ENCODE data around the gene CREG2. TPM values are rescaled to one million over a fixed set of nuclear protein-coding genes. Genes with fewer than 3 reads are reported as not detected.

CREG2 gene
- total RNA-seq, 1 experiment from 2014 or later = 119 TPM

DNA sequence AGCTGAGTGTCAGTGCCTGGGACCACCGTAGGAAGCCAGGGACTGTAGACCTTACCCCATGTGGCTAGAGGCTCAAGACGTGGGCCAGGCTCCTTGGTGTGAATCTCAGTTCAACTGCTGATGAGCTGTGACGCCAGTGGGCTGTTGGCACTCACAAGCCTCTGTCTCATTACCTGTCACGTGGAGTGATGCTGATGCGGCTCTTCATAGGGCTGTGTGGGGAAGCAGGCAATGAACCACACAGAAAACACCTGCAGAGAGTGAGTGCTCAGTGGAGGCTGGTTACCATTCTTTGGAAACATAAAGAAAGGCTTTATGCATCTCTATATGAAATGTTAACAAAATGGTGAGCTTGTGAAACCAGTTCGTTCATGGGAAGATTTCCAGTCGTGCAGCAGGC, 36.1 kb downstream of the CREG2 start:
- H3K4me1 Mint-ChIP-seq (ENCODE audit: low read depth, unreplicated experiment) = peaks cover 49% of the 10 kb centered on the region
- TF ChIP-seq, protein P1, sequence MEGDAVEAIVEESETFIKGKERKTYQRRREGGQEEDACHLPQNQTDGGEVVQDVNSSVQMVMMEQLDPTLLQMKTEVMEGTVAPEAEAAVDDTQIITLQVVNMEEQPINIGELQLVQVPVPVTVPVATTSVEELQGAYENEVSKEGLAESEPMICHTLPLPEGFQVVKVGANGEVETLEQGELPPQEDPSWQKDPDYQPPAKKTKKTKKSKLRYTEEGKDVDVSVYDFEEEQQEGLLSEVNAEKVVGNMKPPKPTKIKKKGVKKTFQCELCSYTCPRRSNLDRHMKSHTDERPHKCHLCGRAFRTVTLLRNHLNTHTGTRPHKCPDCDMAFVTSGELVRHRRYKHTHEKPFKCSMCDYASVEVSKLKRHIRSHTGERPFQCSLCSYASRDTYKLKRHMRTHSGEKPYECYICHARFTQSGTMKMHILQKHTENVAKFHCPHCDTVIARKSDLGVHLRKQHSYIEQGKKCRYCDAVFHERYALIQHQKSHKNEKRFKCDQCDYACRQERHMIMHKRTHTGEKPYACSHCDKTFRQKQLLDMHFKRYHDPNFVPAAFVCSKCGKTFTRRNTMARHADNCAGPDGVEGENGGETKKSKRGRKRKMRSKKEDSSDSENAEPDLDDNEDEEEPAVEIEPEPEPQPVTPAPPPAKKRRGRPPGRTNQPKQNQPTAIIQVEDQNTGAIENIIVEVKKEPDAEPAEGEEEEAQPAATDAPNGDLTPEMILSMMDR (IDR thresholded peaks at IDR 0.05; ENCODE audit: insufficient read depth in 1 of 2, low read depth in 1 of 2, low read length in 1 of 2, severe bottlenecking in 1 of 2, unreplicated experiment in 1 of 2) = no peak
- no TSS peak for BruUV-seq (replicated peaks)

DNA sequence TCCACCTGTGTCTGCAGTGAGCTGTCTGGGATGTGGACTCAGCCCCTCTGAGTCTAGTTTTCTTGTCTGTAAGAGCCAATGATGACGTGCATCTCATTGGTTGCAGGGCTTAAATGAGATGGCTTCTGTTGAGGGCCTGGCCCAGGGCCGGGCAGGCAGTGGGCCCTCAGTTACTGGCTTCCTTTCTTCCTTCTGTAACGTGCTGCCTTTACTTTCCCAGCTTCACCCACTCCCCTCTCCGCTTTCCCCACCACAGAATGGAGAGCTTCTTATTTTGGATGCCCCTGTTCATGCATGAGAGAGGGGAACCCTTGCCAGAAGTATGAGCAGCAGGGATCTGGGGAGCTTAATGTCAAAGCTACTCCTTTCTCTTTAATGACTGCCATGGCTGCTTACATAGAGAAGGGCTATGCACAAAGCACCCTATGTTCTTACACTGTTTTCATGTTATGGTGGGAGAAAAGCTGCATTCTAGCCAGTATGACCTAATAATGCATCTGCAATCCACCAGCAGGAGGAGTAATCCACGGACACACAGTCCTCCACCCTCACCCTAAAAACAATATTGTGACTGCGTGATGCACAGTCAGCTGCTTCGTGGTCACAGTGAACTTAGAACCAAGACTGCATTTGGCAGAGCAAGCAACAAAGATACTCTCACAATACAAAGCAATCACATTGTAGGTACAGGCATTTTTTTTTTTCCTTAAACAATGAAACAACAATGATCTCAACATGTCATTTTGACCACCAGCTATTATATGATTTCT, 37.2 kb downstream of the CREG2 start:
- peaks cover 37% of the 10 kb centered on the region for H3K36me3 Mint-ChIP-seq (ENCODE audit: insufficient read depth, unreplicated experiment)
- peak overlapping the region; percentile 80 for H3K27ac Mint-ChIP-seq (ENCODE audit: unreplicated experiment)
- peaks cover 38% of the 10 kb centered on the region for H3K4me1 Mint-ChIP-seq (ENCODE audit: low read depth, unreplicated experiment)
- no peaks in the 10 kb centered on the region for H3K27me3 Mint-ChIP-seq (ENCODE audit: insufficient read depth, unreplicated experiment)
- no peak overlapping the region for H3K4me3 ChIP-seq (ENCODE audit: low read depth, low read length)
- DNase-seq = no peak
- H3K9me3 Mint-ChIP-seq (ENCODE audit: unreplicated experiment) = no peaks in the 10 kb centered on the region
- no peaks in the 10 kb centered on the region for H3K36me3 ChIP-seq (ENCODE audit: control insufficient read depth, insufficient read depth, low read length)
- POLR2A ChIA-PET = interaction anchor here (0.5 to 2.4 kb wide), 2 partner anchors 11 to 37 kb away, joined by 3 to 10 read pairs; partner anchors contain the start of gene CREG2
- H3K9me3 ChIP-seq = no peaks in the 10 kb centered on the region
- CTCF ChIA-PET = interaction anchor here (0.7 to 2.9 kb wide), 8 partner anchors 8 to 338 kb away, joined by 3 to 46 read pairs (median 4); partner anchors contain the start of gene CREG2
- TF ChIP-seq, protein P1 (IDR thresholded peaks at IDR 0.05; ENCODE audit: insufficient read depth in 1 of 2, low read depth in 1 of 2, low read length in 1 of 2, severe bottlenecking in 1 of 2, unreplicated experiment in 1 of 2) = peak; percentile 32 to 53
- peaks cover 44% of the 10 kb centered on the region for H3K4me1 ChIP-seq
- H3K27me3 ChIP-seq (replicated peaks; ENCODE audit: control insufficient read depth, insufficient read depth, low read length) = no peaks in the 10 kb centered on the region
- intact Hi-C loops (cut with micrococcal nuclease; ENCODE audit: unreplicated experiment) = loop anchor here (1.0 to 5.0 kb wide), 2 partner anchors 10 to 347 kb away; partner anchors contain the start of gene MAP4K4
- no TSS peak for BruUV-seq (replicated peaks)
- H3K4me3 Mint-ChIP-seq (ENCODE audit: unreplicated experiment) = no peak overlapping the region

More for the DNA sequence above, 36.1 kb downstream of the CREG2 start:
- DNase-seq = no peak
- H3K4me3 ChIP-seq (ENCODE audit: low read depth, low read length) = no peak overlapping the region
- ChIA-PET POLR2A (no interaction called here), CTCF (interaction anchor here (1.1 to 2.2 kb wide), 3 partner anchors 8 to 215 kb away, joined by 3 to 6 read pairs (median 5); no protein-coding TSS in a partner anchor)
- H3K36me3 Mint-ChIP-seq (ENCODE audit: insufficient read depth, unreplicated experiment) = peaks cover 45% of the 10 kb centered on the region
- intact Hi-C loops (cut with micrococcal nuclease; ENCODE audit: unreplicated experiment) = no loop called here
- no peaks in the 10 kb centered on the region for H3K27me3 ChIP-seq (replicated peaks; ENCODE audit: control insufficient read depth, insufficient read depth, low read length)
- H3K27me3 Mint-ChIP-seq (ENCODE audit: insufficient read depth, unreplicated experiment) = no peaks in the 10 kb centered on the region
- peak overlapping the region; percentile 80 for H3K27ac Mint-ChIP-seq (ENCODE audit: unreplicated experiment)
- no peaks in the 10 kb centered on the region for H3K36me3 ChIP-seq (ENCODE audit: control insufficient read depth, insufficient read depth, low read length)
- H3K4me1 ChIP-seq = peaks cover 56% of the 10 kb centered on the region
- no peaks in the 10 kb centered on the region for H3K9me3 ChIP-seq
- H3K9me3 Mint-ChIP-seq (ENCODE audit: unreplicated experiment) = no peaks in the 10 kb centered on the region
- H3K4me3 Mint-ChIP-seq (ENCODE audit: unreplicated experiment) = no peak overlapping the region

DNA sequence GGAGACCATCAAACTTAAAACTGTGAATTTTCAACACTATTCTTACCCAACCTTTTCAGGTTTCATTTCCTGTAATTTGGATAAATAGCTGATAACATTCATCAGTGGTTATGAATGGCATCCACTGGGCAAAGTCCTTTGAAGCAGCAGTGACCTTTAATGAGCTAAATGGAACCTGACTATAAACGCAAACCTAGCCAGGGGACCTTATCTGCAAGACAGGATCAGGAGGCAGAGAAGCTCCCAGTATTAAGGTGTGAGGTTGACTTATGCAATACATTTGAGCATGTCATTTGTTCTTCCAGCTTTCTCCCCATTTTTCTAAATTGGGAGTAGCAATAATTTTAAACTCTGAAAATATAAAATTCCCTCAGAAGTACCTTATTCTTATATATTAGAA, 38.4 kb downstream of the CREG2 start:
- H3K27me3 Mint-ChIP-seq (ENCODE audit: insufficient read depth, unreplicated experiment) = no peaks in the 10 kb centered on the region
- ChIA-PET CTCF (interaction anchor here (0.6 to 2.9 kb wide), 7 partner anchors 9 to 99 kb away, joined by 3 to 46 read pairs (median 3); partner anchors contain the start of gene CREG2), POLR2A (interaction anchor here (0.7 to 2.4 kb wide), 3 partner anchors 11 to 40 kb away, joined by 5 to 10 read pairs (median 5); partner anchors contain the start of genes CREG2 and RNF149)
- BruUV-seq (replicated peaks) = no TSS peak
- H3K36me3 Mint-ChIP-seq (ENCODE audit: insufficient read depth, unreplicated experiment) = peaks cover 29% of the 10 kb centered on the region
- Histone ChIP-seq H3K27me3 (replicated peaks; ENCODE audit: control insufficient read depth, insufficient read depth, low read length) (no peaks in the 10 kb centered on the region), H3K36me3 (ENCODE audit: control insufficient read depth, insufficient read depth, low read length) (no peaks in the 10 kb centered on the region), H3K4me1 (peaks cover 41% of the 10 kb centered on the region), H3K9me3 (no peaks in the 10 kb centered on the region), H3K4me3 (ENCODE audit: low read depth, low read length) (no peak overlapping the region)
- TF ChIP-seq, protein P1 (IDR thresholded peaks at IDR 0.05; ENCODE audit: insufficient read depth in 1 of 2, low read depth in 1 of 2, low read length in 1 of 2, severe bottlenecking in 1 of 2, unreplicated experiment in 1 of 2) = no peak
- peaks cover 30% of the 10 kb centered on the region for H3K4me1 Mint-ChIP-seq (ENCODE audit: low read depth, unreplicated experiment)
- peak; percentile 69 to 81 for DNase-seq
- H3K4me3 Mint-ChIP-seq (ENCODE audit: unreplicated experiment) = peak overlapping the region; percentile 33
- no peaks in the 10 kb centered on the region for H3K9me3 Mint-ChIP-seq (ENCODE audit: unreplicated experiment)
- H3K27ac Mint-ChIP-seq (ENCODE audit: unreplicated experiment) = peak overlapping the region; percentile 83
- intact Hi-C loops (cut with micrococcal nuclease; ENCODE audit: unreplicated experiment) = loop anchor here (5.0 kb wide), 1 partner anchor 348 kb away; the partner anchor contains the start of gene MAP4K4
